ENCODE measurements around the gene NRXN2.
"Not testable (repeated sequence)": the region's sequence is repeated elsewhere in the genome, so short reads cannot be mapped to it uniquely, and the experiment has no call there.

NRXN2 gene

GRCh38 chr11:64721359-64721699, 1.7 kb downstream of the NRXN2 start:
- DNase-seq (ENCODE audit: low read depth in 2 of 2): no peak

GRCh38 chr11:64720640-64721358, 2.2 kb downstream of the NRXN2 start:
- DNase-seq (ENCODE audit: low read depth in 2 of 2): no peak

DNA sequence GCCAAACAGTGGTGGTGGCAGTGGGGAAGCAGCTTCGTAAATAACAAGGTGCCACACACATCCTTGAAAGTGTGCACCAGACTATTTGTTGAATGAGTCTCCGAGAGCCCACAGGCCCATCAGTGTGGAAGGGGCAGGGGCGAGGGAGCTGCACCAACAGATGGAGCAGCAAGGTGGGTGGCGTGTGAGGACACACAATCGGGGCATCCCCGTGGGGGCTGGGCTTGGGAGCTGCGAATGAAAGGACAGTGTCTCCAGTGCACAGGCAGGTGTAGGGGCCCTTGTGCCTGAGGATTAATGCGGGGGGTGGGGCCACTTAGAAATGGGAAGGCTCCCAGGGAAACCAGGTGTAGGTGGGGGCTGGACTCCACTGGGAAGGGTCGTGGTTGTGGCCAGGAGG, 2.8 kb downstream of the NRXN2 start:
- no peak for DNase-seq (ENCODE audit: low read depth in 2 of 2)

DNA sequence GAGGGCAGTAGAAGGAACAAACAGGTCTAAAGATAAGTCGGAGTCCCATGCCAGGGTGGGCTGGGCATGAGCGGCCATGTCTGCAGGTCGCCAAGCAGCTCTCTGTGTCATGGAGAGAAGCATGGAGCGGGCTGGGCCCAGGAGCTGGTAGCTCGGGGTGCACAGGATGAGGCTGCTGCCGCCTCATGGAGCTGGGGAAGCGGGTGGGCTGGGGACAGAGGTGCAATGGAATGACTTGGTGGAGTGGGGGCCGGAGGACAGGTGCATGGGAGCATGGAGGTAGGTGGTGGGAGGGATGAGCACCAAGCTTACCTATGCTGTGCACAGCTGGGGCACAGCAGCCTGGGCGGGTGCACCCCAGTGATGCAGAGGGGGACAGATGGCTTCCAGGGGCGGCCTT, 3.6 kb downstream of the NRXN2 start:
- no peak for DNase-seq (ENCODE audit: low read depth in 2 of 2)

- DNase-seq (ENCODE audit: low read depth in 2 of 2): no peak
Observed at GRCh38 chr11:64718780-64719124, 4.2 kb downstream of the NRXN2 start.

DNA sequence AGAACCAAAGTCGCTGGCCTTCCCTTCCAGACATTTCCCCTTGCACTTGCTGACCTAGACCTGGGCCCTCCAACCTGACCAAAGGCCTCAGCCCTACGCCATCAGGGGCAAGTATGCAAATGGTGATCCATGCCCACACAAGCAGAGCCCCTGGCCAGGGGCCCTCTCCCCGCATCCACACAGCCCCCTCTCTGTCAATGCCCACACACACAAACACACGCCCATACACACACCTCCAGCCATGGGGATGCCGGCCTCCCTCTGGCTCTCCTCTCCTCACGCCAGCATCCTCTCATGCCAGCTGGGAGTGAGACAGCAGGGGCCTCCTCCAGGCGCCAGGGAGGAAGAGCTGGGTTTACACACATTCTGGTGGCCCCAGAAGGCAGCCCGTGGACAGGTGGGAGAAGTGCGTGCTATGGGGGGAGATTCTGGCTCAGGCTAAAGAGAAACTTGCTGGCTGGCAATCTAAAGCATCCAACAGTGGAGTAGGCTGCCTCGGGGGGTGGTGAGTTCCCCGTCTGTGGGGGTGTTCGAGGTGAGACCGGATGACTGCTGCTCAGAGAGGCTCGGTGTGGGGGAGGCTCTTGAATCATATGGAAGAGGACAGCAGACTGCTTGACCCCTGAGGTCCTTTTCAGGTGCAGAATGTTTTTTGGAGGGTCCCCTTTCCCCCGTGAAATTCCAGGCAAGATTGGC, 4.8 kb downstream of the NRXN2 start:
- DNase-seq (ENCODE audit: low read depth in 2 of 2): no peak

DNA sequence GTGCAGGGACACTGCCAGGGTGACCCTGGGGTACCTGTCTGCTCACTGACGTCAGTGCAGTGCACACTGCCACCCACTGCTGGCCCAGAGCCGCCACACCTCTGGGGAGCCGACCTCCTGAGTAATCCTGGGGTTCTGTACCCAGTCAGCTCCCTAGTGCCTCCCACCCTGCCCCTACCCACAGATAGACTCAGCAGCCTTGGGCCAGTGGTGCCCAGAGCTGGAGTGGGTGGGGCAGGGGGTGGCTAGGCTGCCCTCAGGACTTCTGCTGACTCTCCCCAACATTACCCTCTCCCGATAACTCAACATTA, 5.8 kb downstream of the NRXN2 start:
- DNase-seq (ENCODE audit: low read depth in 2 of 2): no peak

DNA sequence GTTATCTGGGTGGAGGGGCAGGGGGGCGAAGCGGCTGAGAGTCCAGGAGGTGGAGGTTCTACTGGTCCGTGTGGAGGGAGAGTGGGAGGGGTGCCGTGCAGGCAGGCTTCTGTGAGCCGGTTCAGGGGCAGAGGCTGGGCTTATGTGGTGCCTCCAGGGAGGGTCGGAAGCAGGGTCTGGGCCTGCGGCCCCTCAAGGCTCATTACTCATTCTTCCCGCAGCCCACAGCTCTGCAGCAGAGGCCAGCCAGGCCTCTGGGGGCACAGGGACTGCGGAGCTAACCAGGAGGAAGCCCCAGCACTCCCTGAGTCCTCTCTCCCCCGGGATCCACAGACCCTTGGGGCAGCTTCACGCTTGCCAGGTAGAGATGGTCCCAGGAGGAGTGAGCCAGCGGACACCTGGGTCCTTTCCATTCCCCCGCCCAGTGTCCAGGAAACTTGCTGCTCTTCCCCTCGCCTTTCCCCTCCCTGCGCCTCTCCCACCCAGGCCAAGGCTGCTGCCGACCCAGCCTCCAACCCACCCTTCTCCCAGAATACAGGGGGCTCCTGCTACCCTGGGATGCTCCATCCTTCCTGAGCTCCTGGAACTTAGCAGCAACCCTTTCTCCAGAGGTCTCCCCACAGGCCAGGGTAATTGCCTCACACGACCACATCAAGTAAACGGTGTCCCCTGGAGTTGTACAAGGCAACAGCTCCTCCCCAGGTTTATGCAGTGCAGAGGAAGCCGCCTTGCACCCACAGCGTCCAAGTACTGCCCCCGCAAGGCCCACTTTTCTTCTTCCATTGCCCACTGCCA, 6.3 kb downstream of the NRXN2 start:
- no peak for DNase-seq (ENCODE audit: low read depth in 2 of 2)

- no peak for DNase-seq (ENCODE audit: low read depth in 2 of 2)
Observed at GRCh38 chr11:64715756-64716472, 7.1 kb downstream of the NRXN2 start.

DNA sequence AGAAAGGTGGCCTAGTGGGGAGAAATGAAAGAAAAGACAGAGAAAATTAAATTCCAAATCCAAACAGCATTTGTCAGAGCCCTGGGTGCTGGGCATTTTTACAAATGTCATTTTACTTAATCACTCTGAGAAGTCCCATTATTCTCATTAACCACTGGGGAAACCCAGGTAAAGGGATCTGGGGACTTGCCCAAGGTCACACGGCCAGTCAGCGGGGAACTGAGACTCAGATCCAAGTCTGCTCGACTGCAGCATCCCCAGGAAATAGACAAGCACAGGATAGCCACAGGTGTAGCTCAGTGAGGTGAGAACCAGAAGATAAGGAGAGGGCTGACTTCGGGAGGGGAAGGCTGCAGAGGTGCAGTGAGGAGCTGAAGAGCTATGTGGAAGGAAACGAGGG, 7.9 kb downstream of the NRXN2 start:
- no peak for DNase-seq (ENCODE audit: low read depth in 2 of 2)

DNA sequence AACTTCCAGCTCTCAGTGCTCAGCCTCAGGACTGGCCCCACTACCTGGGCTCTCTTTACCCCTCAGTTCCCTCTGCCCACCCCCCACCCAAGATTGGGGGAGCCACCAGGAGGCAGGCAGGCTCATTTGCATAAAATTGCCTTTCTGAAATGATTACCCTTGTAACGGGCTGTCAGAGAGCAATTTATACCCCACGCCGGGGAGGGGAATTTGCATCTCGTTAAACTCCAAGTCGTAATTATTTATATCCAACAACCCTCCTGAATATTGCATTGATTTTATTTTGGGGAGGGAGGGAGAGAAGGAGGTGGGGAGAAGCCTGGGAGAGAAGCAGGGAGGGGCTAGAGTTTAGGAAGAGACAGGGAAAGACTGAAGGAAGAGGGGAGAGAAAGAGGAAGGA, 8.3 kb downstream of the NRXN2 start:
- no peak for DNase-seq (ENCODE audit: low read depth in 2 of 2)

- DNase-seq (ENCODE audit: low read depth in 2 of 2): no peak
Observed at GRCh38 chr11:64713781-64714363, 9.1 kb downstream of the NRXN2 start.

DNA sequence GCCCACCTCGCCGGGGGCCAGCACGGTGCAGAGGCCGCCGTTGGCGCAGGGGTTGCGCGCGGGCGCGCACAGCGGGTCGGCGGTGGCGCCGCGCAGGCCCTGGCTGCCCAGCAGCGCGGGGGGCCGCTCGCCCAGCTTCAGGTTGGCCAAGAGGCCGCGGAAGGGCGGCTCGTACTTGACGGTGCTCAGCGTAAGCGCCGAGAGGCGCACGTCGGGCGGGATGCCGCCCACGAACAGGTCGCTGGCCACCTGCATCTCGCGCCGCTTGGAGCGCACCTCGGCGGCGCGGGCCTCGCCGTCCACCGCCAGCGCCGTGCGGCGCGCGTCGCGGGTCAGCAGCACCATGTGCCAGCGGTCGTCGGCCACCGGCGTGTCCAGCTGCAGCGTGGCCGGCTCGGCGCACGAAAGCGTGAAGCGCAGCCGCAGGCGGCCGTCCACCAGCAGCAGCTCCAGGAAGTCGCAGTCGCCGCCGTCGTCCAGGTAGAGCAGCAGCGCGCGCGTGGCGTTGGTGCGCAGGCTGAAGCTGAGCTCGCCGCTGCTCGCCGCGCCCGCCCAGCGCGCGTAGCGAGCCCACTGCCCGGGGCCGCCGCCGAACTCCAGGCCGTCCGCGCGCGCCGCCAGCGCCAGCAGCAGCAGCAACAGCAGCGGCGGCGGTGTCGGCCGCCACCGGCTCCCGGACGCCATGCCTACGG, 9.8 kb downstream of the NRXN2 start:
- DNase-seq (ENCODE audit: low read depth in 2 of 2): no peak

GRCh38 chr11:64712430-64713015, 10.5 kb downstream of the NRXN2 start:
- DNase-seq (ENCODE audit: low read depth in 2 of 2): no peak

DNA sequence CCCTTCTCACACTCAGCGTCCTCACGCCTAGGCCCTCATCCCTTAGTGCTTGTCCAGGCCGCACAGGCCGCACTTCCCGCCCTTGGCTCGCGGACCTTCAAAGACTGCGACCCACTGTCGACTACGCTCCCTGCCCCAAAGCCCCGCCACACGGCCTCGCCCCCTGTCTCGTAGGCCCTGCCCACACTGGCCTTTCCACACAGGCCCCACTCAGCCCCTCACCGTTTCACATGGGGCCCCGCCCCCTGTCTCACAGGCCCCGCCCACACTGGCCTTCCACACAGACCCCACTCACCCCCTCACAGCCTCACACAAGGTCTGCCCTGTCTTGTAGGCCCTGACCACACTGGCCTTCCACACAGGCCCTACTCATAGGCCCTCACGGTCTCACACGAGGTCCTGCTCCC, 11.0 kb downstream of the NRXN2 start:
- no peak for DNase-seq (ENCODE audit: low read depth in 2 of 2)

DNA sequence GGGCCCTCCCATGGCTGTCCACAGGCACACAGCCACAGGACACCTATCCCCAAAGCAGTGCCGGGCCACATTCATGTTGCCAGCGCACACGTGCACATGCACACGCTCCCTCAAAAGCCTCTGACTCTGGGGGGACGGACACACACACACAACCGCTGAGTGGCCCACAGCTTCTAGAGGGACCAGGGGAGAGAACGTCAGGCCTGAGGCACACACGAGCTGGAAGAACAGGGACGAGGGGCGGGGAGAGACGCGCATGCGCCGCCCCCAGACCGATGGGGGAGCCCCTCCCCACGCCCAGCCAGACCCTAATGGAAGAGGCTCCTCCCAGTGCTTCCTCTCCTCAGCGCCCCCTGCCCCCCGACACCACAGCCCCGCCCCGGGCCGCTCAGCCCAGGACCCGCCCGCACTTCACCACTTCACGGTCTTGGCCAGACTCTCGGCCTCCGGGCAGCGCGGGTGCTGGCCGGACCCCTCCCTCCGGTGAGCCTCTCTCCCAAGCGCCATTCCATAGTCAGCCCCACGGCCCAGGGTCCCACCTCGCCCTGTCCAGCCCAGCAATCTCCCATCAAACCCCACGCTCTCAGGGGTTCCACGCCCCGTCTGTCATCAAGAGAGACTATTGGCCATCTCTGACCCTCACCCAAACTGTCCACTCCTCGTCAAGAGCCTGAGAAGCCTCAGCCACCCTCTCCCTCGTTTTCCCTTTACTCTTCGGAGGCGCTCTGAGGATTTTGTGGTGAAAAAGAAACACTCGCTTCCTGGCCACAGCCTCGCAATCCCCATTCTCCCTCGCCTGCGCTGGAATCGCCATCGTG, 11.7 kb downstream of the NRXN2 start:
- no peak for DNase-seq (ENCODE audit: low read depth in 2 of 2)

DNA sequence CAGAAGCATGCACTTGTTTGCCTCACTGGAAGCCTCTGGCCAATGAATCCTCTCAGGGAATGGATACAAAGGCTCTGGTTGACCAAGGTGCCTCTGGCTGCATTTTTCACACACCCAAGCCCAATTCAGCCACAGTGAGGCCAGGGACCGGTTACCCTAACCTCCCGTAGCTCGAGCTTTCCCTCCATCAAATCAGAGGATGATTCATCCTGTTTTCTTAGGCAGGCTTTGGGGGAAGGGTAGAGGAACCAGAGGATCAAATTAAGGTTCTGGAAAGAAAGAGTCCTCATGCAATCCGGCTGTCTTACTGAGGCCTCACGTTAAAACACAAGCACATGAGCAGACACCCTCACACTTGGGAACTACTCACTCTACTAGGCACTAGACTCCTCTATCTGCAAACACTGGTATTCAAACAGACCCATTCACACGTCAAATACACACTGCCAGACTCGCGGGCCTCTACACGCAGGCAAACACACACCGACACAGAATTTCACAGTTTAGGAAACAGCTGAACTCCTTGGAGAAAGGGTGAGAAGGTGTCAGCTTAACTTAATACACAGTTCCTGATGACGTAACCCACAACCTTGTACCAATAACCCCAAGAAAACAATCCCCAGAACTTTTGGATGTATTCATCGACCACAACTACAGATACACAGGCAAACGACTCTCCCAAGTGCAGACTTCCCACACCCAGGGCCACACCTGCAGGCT, 12.4 kb downstream of the NRXN2 start:
- no peak for DNase-seq (ENCODE audit: low read depth in 2 of 2)

DNA sequence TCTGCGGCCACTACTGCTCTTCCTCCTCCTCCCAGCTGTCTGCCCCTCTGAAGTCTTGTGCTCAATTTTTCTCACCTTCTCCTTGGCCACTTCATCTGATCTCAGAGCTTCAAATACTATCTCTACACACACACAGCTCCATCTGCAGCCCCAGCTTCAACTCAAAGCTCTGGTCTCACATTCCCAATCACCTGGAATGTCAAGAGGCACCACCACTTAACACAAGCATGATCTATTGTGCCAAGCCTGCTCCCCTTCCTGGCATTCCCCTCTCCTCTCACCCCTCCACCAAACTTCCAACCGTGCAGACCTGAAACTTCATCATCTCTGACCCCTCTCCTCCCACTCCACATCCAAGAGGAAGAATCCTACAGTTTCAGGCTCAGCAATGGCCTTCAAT, 17.5 kb downstream of the NRXN2 start:
- no peak for DNase-seq (ENCODE audit: low read depth in 2 of 2)

DNA sequence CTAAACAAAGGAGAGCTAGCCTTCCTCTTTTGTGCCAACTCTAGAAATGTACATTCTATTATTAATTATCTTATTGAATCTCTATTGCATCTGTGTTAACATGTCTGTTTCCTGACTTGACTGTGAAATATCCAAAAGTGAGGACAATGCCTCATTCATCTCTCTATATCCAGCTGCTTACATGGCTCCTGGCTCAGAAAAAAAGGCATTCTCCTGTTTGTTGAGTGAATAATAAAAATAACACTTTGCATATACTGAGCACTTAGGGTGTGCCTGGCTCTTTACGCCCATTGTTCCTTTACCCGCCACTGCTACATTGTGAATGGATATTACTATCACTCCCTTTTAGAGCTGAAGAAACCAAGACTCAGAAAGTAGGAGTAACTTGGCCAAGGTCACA, 19.9 kb downstream of the NRXN2 start:
- DNase-seq (ENCODE audit: low read depth in 2 of 2): no peak

- not testable (repeated sequence) for DNase-seq (ENCODE audit: low read depth in 2 of 2)
Observed at GRCh38 chr11:64701956-64702355, 21.0 kb downstream of the NRXN2 start.

All from stimulated activated CD8-positive, alpha-beta memory T cell treated with anti-CD3 and anti-CD28 coated beads, Interleukin-2, amount 100 ng/mL, for 48 hours (primary cell).